GM18909 (cell line): Measurements from ENCODE around the gene MRPS18B.

Experiments
- ATAC-seq: cut with Tn5 transposase; IDR thresholded peaks from one replicate; pipeline ENCODE4 v1.9.1; 2021; ENCODE audit warnings: mild to moderate bottlenecking; ENCODE audit not compliant: unreplicated experiment, poor library complexity

Gene MRPS18B

DNA sequence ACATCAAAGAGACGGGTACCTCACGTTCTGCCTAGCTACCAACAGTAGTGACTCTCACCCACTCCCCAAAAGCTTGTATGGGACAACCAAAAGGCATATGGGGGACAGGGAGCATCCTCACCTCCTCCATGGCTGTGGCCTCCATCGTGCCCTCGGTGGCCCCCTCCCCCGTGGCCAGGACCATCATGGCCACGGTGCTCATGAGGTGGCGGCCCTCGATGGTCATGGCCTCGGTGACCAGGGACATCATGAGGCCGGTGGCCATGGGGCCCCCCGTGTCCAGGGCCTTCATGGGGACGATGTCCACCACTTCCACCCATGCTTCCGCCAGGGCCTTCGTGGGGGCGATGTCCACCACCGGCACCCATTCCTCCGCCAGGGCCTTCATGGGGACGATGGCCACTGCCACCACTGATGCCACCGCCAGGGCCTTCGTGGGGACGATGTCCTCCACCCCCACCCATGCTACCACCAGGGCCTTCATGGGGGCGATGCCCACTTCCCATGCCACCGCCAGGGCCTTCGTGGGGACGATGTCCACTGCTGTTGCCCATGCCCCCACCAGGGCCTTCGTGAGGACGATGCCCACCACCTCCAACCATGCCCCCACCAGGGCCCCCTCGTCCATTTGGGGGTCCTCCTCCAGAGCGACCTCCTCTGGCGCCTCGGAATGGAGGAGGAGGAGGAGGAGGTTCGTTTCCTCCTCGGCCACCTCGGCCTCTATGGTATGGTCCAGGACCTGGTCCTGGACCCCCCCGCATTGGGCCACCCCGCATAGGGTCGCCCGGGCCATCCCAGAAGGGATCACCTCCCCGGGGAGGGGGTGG lies 15.6 kb upstream of the MRPS18B start:
- no peak for ATAC-seq

GRCh38 chr6:30603961-30604360 lies 13.7 kb upstream of the MRPS18B start:
- no peak for ATAC-seq

- no peak for ATAC-seq
Observed at GRCh38 chr6:30610065-30610464, 7.6 kb upstream of the MRPS18B start.

DNA sequence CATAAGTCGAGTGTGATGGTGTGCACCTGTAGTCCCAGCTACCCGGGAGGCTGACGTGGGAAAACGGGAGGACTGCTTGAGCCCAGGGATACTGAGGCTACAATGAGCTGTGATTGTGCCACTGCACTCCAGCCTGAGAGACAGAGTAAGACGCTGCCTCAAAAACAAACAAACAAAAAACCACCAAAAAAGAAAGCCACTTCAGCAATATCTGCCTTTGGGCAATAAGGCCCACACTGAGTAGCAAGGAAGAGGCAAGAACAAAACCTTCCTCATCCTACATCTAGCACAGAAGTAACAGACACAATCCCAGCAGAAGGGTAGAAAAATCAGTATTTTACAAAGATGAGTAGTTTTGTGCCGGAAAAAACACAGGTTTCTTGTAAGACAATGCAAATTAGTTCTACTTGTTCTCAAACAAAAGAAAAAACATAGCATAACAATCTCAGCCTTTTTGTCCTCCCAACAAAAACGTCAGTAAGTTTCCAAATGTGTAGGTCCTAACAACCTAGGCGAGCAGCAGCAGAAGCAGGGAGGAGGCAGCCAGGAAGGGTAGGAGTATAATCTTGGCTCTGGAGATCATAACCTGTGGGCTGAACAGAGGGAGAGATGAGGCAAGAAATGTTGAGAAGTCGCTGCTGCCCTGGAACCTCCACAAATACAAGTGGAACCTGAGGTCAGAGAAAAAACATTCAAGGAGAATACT lies 6.3 kb upstream of the MRPS18B start:
- no peak for ATAC-seq

DNA sequence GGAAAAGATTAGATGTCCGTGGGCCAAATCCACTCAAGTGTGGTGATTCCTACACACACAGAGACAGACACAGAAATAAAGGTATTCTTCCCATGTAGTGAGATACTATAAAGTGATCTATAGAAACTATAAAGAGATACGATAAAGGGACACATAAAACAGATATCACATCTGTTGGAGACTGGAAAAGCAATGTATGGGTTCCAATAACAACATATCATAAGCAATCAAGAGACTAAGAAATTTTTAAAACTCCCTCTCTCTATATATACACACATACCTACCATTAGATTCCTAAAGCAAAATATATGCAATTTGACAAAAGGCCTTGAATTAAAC lies 5.8 kb upstream of the MRPS18B start:
- ATAC-seq, result no peak

- ATAC-seq, result no peak
Observed at GRCh38 chr6:30612213-30612612, 5.4 kb upstream of the MRPS18B start.

GRCh38 chr6:30612687-30613248 lies 4.9 kb upstream of the MRPS18B start:
- no peak for ATAC-seq

GRCh38 chr6:30613251-30614043 lies 4.2 kb upstream of the MRPS18B start:
- ATAC-seq, result no peak

- no peak for ATAC-seq
Observed at GRCh38 chr6:30614044-30614842, 3.4 kb upstream of the MRPS18B start.

GRCh38 chr6:30614843-30615218 lies 2.8 kb upstream of the MRPS18B start:
- ATAC-seq, result peak; percentile 34

- ATAC-seq, result no peak
Observed at GRCh38 chr6:30615219-30615957, 2.3 kb upstream of the MRPS18B start.

GRCh38 chr6:30615958-30616810 lies 1.5 kb upstream of the MRPS18B start:
- ATAC-seq, result no peak

GRCh38 chr6:30616811-30617564 lies 652 bp upstream of the MRPS18B start, which contains the start of gene PPP1R10:
Gene PPP1R10 (minus strand): TSS chr6:30617243. CDS start chr6:30609944, 7,299 bp downstream.
- peak; percentile 84 for ATAC-seq

DNA sequence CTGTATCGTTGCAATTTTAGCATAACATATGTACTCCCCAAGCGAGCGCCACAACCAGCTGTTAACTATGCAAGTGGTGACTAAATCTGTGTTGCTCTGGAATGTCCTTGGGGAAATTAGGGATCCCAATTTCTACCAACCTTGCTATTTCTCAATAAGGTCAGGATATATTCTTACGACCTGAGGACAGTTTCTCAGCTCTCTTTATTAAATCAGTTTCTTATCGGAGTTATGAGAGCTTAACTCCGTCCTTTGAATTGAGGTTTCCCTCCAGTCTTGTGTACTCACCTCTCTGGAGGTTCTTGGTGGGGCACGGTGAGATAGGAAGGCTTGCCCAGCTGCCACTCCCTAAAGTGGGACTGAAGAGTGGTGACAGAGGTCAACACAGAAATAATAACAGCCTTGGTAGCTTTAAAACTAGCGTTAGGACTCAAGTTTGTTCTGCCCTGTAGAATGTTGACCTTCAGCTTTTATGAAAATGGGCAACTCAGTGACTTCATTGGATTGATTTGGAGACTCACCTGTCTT lies 694 bp downstream of the MRPS18B start:
- ATAC-seq, result no peak

DNA sequence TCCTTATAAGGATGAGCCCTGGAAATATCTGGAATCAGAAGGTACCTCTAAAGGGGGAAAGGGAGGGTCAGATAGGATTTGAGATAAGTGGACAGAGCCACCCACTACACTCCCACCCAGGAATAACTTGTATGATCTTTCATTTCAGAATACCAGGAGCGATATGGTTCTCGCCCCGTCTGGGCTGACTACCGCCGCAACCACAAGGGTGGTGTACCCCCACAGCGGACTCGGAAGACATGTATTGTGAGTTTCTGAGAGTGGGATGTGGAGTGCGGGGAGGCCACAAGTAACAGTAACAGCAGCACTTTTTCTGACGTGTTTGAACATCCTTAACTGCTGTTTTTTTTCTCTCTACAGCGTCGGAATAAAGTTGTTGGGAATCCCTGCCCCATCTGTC lies 1.9 kb downstream of the MRPS18B start:
- ATAC-seq, result no peak

GRCh38 chr6:30625511-30625910 lies 7.9 kb downstream of the MRPS18B start:
- no peak for ATAC-seq
